ENCODE data around the gene PLIN4. TPM values are rescaled to one million over a fixed set of nuclear protein-coding genes. Genes with fewer than 3 reads are reported as not detected.

PLIN4 gene
- total and polyA plus RNA-seq, 4 donors, result 0.30 to 3.2 (median 1.4) TPM

- no peaks in the 10 kb centered on the region for H3K9me3 ChIP-seq (ENCODE audit: control insufficient read depth, insufficient read depth, low read length)
- H3K27ac ChIP-seq (ENCODE audit: low read depth, low read length), result no peak overlapping the region
- H3K4me1 ChIP-seq (ENCODE audit: control insufficient read depth, insufficient read depth, low read length), result no peaks in the 10 kb centered on the region
- WGBS (ENCODE audit: insufficient coverage), result 96% methylated on average over 59 of the region's 61 CpGs
- DNase-seq (ENCODE audit: low read depth in 4 of 6, low spot score in 6 of 6), result no peak
- H3K27me3 ChIP-seq (ENCODE audit: control insufficient read depth, insufficient read depth, low read length), result no peaks in the 10 kb centered on the region
- H3K36me3 ChIP-seq (ENCODE audit: control insufficient read depth, insufficient read depth, low read length), result peaks cover 97% of the 10 kb centered on the region
- H3K4me3 ChIP-seq (ENCODE audit: low read depth, low read length), result no peak overlapping the region
Observed at GRCh38 chr19:4493929-4494690, 24.2 kb downstream of the PLIN4 start.

DNA sequence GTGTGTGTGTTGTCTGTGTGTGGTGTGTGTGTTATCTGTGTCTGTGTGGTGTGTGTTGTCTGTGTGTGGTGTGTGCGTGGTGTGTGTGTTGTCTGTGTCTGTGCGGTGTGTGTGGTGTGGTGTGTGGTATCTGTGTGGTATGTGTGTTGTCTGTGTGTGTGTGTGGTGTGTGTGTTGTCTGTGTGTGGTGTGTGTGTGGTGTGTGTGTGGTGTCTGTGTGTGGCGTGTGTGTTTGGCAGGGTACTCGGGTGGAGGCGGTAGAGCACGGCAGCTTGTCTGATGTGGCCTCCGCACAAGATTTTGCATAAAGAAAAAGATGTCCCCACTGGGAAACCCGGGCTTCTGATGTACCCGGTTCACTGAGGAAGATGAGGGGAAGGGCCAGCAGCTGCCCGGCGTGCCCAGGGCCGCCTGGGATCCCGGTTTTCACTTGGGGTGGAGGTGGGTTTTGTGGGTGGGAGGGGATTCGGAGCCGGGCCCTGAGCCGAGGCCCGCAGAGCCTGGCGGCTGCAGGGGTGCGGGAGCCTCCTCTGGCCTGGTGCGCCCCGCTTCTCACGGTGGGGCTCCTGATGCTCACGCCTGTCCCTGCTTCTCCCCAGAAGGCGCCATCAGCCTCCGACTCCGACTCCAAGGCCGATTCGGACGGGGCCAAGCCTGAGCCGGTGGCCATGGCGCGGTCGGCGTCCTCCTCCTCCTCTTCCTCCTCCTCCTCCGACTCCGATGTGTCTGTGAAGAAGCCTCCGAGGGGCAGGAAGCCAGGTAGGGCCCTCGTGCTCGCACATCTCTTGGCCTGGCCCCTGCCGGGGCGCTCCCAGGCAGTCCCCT, 25.0 kb downstream of the PLIN4 start:
- H3K27ac ChIP-seq (ENCODE audit: low read depth, low read length), result no peak overlapping the region
- H3K4me3 ChIP-seq (ENCODE audit: low read depth, low read length), result no peak overlapping the region
- no peak for DNase-seq (ENCODE audit: low read depth in 4 of 6, low spot score in 6 of 6)
- H3K36me3 ChIP-seq (ENCODE audit: control insufficient read depth, insufficient read depth, low read length), result peaks cover 97% of the 10 kb centered on the region
- WGBS (ENCODE audit: insufficient coverage), result 97% methylated on average over 40 of the region's 41 CpGs
- H3K27me3 ChIP-seq (ENCODE audit: control insufficient read depth, insufficient read depth, low read length), result no peaks in the 10 kb centered on the region
- H3K4me1 ChIP-seq (ENCODE audit: control insufficient read depth, insufficient read depth, low read length), result no peaks in the 10 kb centered on the region
- no peaks in the 10 kb centered on the region for H3K9me3 ChIP-seq (ENCODE audit: control insufficient read depth, insufficient read depth, low read length)

- H3K36me3 ChIP-seq (ENCODE audit: control insufficient read depth, insufficient read depth, low read length), result peaks cover 94% of the 10 kb centered on the region
- no peak for DNase-seq (ENCODE audit: low read depth in 4 of 6, low spot score in 6 of 6)
- H3K4me1 ChIP-seq (ENCODE audit: control insufficient read depth, insufficient read depth, low read length), result no peaks in the 10 kb centered on the region
- H3K9me3 ChIP-seq (ENCODE audit: control insufficient read depth, insufficient read depth, low read length), result no peaks in the 10 kb centered on the region
- no peak overlapping the region for H3K4me3 ChIP-seq (ENCODE audit: low read depth, low read length)
- 97% methylated on average over 3 of the region's 3 CpGs for WGBS (ENCODE audit: insufficient coverage)
- no peaks in the 10 kb centered on the region for H3K27me3 ChIP-seq (ENCODE audit: control insufficient read depth, insufficient read depth, low read length)
- no peak overlapping the region for H3K27ac ChIP-seq (ENCODE audit: low read depth, low read length)
Observed at GRCh38 chr19:4492337-4493103, 25.8 kb downstream of the PLIN4 start.

GRCh38 chr19:4491446-4491845, 26.8 kb downstream of the PLIN4 start:
- no peaks in the 10 kb centered on the region for H3K4me1 ChIP-seq (ENCODE audit: control insufficient read depth, insufficient read depth, low read length)
- WGBS (ENCODE audit: insufficient coverage), result 94% methylated on average over 21 of the region's 21 CpGs
- H3K36me3 ChIP-seq (ENCODE audit: control insufficient read depth, insufficient read depth, low read length), result peaks cover 95% of the 10 kb centered on the region
- H3K27me3 ChIP-seq (ENCODE audit: control insufficient read depth, insufficient read depth, low read length), result no peaks in the 10 kb centered on the region
- H3K9me3 ChIP-seq (ENCODE audit: control insufficient read depth, insufficient read depth, low read length), result no peaks in the 10 kb centered on the region
- no peak overlapping the region for H3K27ac ChIP-seq (ENCODE audit: low read depth, low read length)
- no peak for DNase-seq (ENCODE audit: low read depth in 4 of 6, low spot score in 6 of 6)
- H3K4me3 ChIP-seq (ENCODE audit: low read depth, low read length), result no peak overlapping the region

- no peak for DNase-seq (ENCODE audit: low read depth in 4 of 6, low spot score in 6 of 6)
- H3K27ac ChIP-seq (ENCODE audit: low read depth, low read length), result no peak overlapping the region
- H3K27me3 ChIP-seq (ENCODE audit: control insufficient read depth, insufficient read depth, low read length), result no peaks in the 10 kb centered on the region
- no peaks in the 10 kb centered on the region for H3K4me1 ChIP-seq (ENCODE audit: control insufficient read depth, insufficient read depth, low read length)
- peaks cover 84% of the 10 kb centered on the region for H3K36me3 ChIP-seq (ENCODE audit: control insufficient read depth, insufficient read depth, low read length)
- no peaks in the 10 kb centered on the region for H3K9me3 ChIP-seq (ENCODE audit: control insufficient read depth, insufficient read depth, low read length)
- 94% methylated on average over 29 of the region's 29 CpGs for WGBS (ENCODE audit: insufficient coverage)
- H3K4me3 ChIP-seq (ENCODE audit: low read depth, low read length), result no peak overlapping the region
Observed at GRCh38 chr19:4488496-4488895, 29.8 kb downstream of the PLIN4 start.

DNA sequence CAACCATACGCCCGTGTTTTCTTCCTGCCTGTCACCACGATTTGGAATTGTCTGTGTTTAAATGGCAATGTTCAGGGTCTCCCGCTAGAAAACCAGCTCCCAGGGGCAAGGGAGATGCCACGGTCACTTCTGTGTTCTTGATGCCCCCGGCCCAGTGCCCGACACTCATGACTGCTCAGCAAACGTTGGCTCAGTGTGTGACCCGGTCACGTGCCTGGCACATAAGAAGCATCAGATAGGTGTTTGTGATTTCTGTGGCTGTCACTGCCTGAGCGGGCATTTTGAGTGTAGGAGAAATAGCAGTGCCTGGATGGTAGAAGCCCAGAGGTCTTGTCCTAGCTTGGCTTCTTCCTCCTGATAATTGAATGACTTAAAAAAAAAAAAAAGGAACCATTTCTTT, 30.7 kb downstream of the PLIN4 start:
- H3K9me3 ChIP-seq (ENCODE audit: control insufficient read depth, insufficient read depth, low read length), result no peaks in the 10 kb centered on the region
- no peak for DNase-seq (ENCODE audit: low read depth in 4 of 6, low spot score in 6 of 6)
- H3K36me3 ChIP-seq (ENCODE audit: control insufficient read depth, insufficient read depth, low read length), result peaks cover 84% of the 10 kb centered on the region
- H3K4me1 ChIP-seq (ENCODE audit: control insufficient read depth, insufficient read depth, low read length), result no peaks in the 10 kb centered on the region
- H3K4me3 ChIP-seq (ENCODE audit: low read depth, low read length), result no peak overlapping the region
- no peak overlapping the region for H3K27ac ChIP-seq (ENCODE audit: low read depth, low read length)
- WGBS (ENCODE audit: insufficient coverage), result 93% methylated on average over 10 of the region's 11 CpGs
- H3K27me3 ChIP-seq (ENCODE audit: control insufficient read depth, insufficient read depth, low read length), result no peaks in the 10 kb centered on the region

DNA sequence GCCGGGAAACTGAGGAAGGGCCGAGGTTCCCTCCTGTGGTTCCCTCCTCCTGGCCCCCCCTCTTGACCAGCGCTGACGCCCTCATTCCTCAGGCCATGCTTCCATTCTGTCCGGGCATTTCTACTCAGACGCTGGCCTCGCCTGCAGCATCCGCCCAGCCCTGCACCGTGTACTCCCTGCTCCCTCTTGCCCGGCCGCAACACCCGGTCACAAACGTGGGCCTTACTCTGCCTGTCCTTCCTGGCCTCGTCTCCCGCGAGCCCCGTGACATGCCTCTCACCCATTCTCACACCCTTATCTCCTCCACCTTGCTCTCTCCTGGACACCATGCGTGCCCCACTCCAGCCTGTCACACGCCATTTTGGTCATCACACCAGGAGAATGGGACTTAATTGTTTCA, 34.9 kb downstream of the PLIN4 start:
- Histone ChIP-seq H3K4me1 (ENCODE audit: control insufficient read depth, insufficient read depth, low read length) (no peaks in the 10 kb centered on the region), H3K27ac (ENCODE audit: low read depth, low read length) (no peak overlapping the region), H3K4me3 (ENCODE audit: low read depth, low read length) (no peak overlapping the region), H3K27me3 (ENCODE audit: control insufficient read depth, insufficient read depth, low read length) (no peaks in the 10 kb centered on the region), H3K9me3 (ENCODE audit: control insufficient read depth, insufficient read depth, low read length) (no peaks in the 10 kb centered on the region), H3K36me3 (ENCODE audit: control insufficient read depth, insufficient read depth, low read length) (peaks cover 82% of the 10 kb centered on the region)
- no peak for DNase-seq (ENCODE audit: low read depth in 4 of 6, low spot score in 6 of 6)
- WGBS (ENCODE audit: insufficient coverage), result 91% methylated on average over 11 of the region's 19 CpGs

GRCh38 chr19:4482721-4483364, 35.4 kb downstream of the PLIN4 start:
- WGBS (ENCODE audit: insufficient coverage), result 94% methylated on average over 28 of the region's 35 CpGs
- Histone ChIP-seq H3K27me3 (ENCODE audit: control insufficient read depth, insufficient read depth, low read length) (no peaks in the 10 kb centered on the region), H3K4me3 (ENCODE audit: low read depth, low read length) (no peak overlapping the region), H3K4me1 (ENCODE audit: control insufficient read depth, insufficient read depth, low read length) (no peaks in the 10 kb centered on the region), H3K36me3 (ENCODE audit: control insufficient read depth, insufficient read depth, low read length) (peaks cover 82% of the 10 kb centered on the region), H3K27ac (ENCODE audit: low read depth, low read length) (no peak overlapping the region), H3K9me3 (ENCODE audit: control insufficient read depth, insufficient read depth, low read length) (no peaks in the 10 kb centered on the region)
- DNase-seq (ENCODE audit: low read depth in 4 of 6, low spot score in 6 of 6), result no peak
